SK-N-SH (cell line): ENCODE data around the gene TCF3. TPM values are rescaled to one million over a fixed set of nuclear protein-coding genes. Genes with fewer than 3 reads are reported as not detected.

ENCODE experiments used
- CTCF ChIA-PET: fragments of 300-600, 350-600 bp; formaldehyde crosslinking; extraction: SDS; loops from one replicate; lab custom pipeline; 2021; lab: Yijun Ruan, JAX
- POLR2A ChIA-PET: fragments of 350-600 bp; sonication (Branson Sonifier 250); formaldehyde crosslinking; extraction: SDS; loops from one replicate; lab custom pipeline; 2020; ENCODE audit warnings: antibody characterized with exemption, inconsistent platforms; lab: Yijun Ruan, JAX
- DNase-seq: peaks from one replicate; pipeline ENCODE4 v3.0.0; 2012
- H2AFZ ChIP-seq: fragments of 200-600 bp; sonication (generic); 2 replicates; pipeline ENCODE4 v1.8.1; 2016; ENCODE audit warnings: antibody characterized with exemption, mild to moderate bottlenecking, low read depth
- H3F3A ChIP-seq: fragments of 200-600 bp; sonication (generic); replicated peaks from 2 replicates; pipeline ENCODE3; 2016; ENCODE audit warnings: antibody characterized with exemption, mild to moderate bottlenecking; ENCODE audit not compliant: insufficient read depth
- H3K27ac ChIP-seq, 2 experiments: fragments of 200-500 bp in 1 of 2; fragments of 200-600 bp in 1 of 2; sonication (Bioruptor generic) in 1 of 2; sonication (generic), shearing (Covaris generic) in 1 of 2; 2 replicates each; pipeline versions ENCODE4 v1.5.1 to v1.6.1; 2014 to 2016; ENCODE audit warnings: low read depth in 2 of 2, inconsistent platforms in 1 of 2, low read length in 1 of 2, mild to moderate bottlenecking in 1 of 2, mixed read lengths in 1 of 2
- H3K27me3 ChIP-seq: fragments of 200-600 bp; sonication (generic), shearing (Covaris generic); 2 replicates; pipeline ENCODE4 v1.6.1; 2016; ENCODE audit warnings: mixed run types; ENCODE audit not compliant: insufficient read depth
- H3K36me3 ChIP-seq, 2 experiments: fragments of 200-500 bp in 1 of 2; fragments of 200-600 bp in 1 of 2; sonication (Bioruptor generic) in 1 of 2; sonication (generic) in 1 of 2; replicated peaks in 1 of 2; 2 replicates each; pipeline versions ENCODE3 to v1.5.1; 2014 to 2016; ENCODE audit warnings: low read length in 1 of 2, mild to moderate bottlenecking in 1 of 2; ENCODE audit not compliant: insufficient read depth in 2 of 2, control insufficient read depth in 1 of 2
- H3K4me1 ChIP-seq, 2 experiments: fragments of 200-500 bp in 1 of 2; fragments of 200-600 bp in 1 of 2; sonication (Bioruptor generic) in 1 of 2; sonication (generic), shearing (Covaris generic) in 1 of 2; 2 replicates each; pipeline versions ENCODE4 v1.5.1 to v1.6.1; 2014 to 2016; ENCODE audit warnings: low read depth in 1 of 2, low read length in 1 of 2, mixed run types in 1 of 2; ENCODE audit not compliant: insufficient read depth in 2 of 2, control insufficient read depth in 1 of 2
- H3K4me2 ChIP-seq: fragments of 200-600 bp; sonication (generic), shearing (Covaris generic); 2 replicates; pipeline ENCODE4 v1.6.1; 2017; ENCODE audit warnings: mixed run types
- H3K4me3 ChIP-seq, 2 experiments: fragments of 200-500 bp in 1 of 2; fragments of 200-600 bp in 1 of 2; sonication (Bioruptor generic) in 1 of 2; sonication (generic), shearing (Covaris generic) in 1 of 2; 2 replicates each; pipeline versions ENCODE4 v1.5.1 to v1.8.1; 2014 to 2016; ENCODE audit warnings: low read depth in 2 of 2, inconsistent platforms in 1 of 2, low read length in 1 of 2, mild to moderate bottlenecking in 1 of 2, mixed read lengths in 1 of 2, moderate library complexity in 1 of 2
- H3K79me2 ChIP-seq: fragments of 200-600 bp; sonication (generic); 2 replicates; pipeline ENCODE4 v1.8.1; 2017; ENCODE audit warnings: mild to moderate bottlenecking; ENCODE audit not compliant: insufficient read depth
- H3K9ac ChIP-seq: fragments of 200-600 bp; sonication (generic); 2 replicates; pipeline ENCODE4 v1.6.1; 2017; ENCODE audit warnings: mixed run types
- H3K9me2 ChIP-seq: fragments of 200-600 bp; sonication (generic); 2 replicates; pipeline ENCODE4 v1.6.1; 2017; ENCODE audit warnings: mixed run types
- H3K9me3 ChIP-seq: fragments of 200-600 bp; sonication (generic); 2 replicates; pipeline ENCODE4 v1.6.1; 2017; ENCODE audit warnings: mixed run types, mild to moderate bottlenecking, moderate library complexity
- H4K20me1 ChIP-seq: fragments of 200-600 bp; sonication (generic); 2 replicates; pipeline ENCODE4 v1.6.1; 2017; ENCODE audit warnings: mild to moderate bottlenecking, mixed run types; ENCODE audit not compliant: insufficient read depth
- ELF1 ChIP-seq: IDR thresholded peaks from 2 replicates; pipeline ENCODE4 v1.4.0; 2012
- EZH2phosphoT487 ChIP-seq: fragments of 200-600 bp; sonication (generic); IDR thresholded peaks from 2 replicates; pipeline ENCODE4 v1.6.1; 2017; ENCODE audit warnings: low read depth, mixed run types, mild to moderate bottlenecking, antibody characterized with exemption, moderate library complexity, borderline replicate concordance
- JUND ChIP-seq: IDR thresholded peaks from 2 replicates; pipeline ENCODE4 v1.4.0; 2012
- MXI1 ChIP-seq: IDR thresholded peaks from 2 replicates; pipeline ENCODE4 v1.6.1; 2012; ENCODE audit warnings: mild to moderate bottlenecking, low read depth, low read length, improper control_type of control experiment
- NRF1 ChIP-seq: IDR thresholded peaks from 2 replicates; pipeline ENCODE4 v1.6.1; 2012; ENCODE audit warnings: low read depth, mild to moderate bottlenecking, low read length
- POLR2AphosphoS5 ChIP-seq: IDR thresholded peaks from 2 replicates; pipeline ENCODE4 v1.6.1; 2012; ENCODE audit warnings: low read depth, low read length
- RAD21 ChIP-seq: IDR thresholded peaks from 2 replicates; pipeline ENCODE4 v1.6.1; 2012; ENCODE audit warnings: mild to moderate bottlenecking, low read length
- RCOR1 ChIP-seq: fragments of 150-350 bp; IDR thresholded peaks from 2 replicates; pipeline ENCODE4 v1.6.1; 2017; ENCODE audit warnings: antibody characterized with exemption, low read length
- SIN3A ChIP-seq: IDR thresholded peaks from 2 replicates; pipeline ENCODE4 v1.6.1; 2012; ENCODE audit warnings: low read depth, mild to moderate bottlenecking, low read length, moderate library complexity, borderline replicate concordance
- TAF1 ChIP-seq: IDR thresholded peaks from 2 replicates; pipeline ENCODE4 v1.6.1; 2012; ENCODE audit warnings: low read depth, mild to moderate bottlenecking, low read length, moderate library complexity, borderline replicate concordance
- TCF12 ChIP-seq: IDR thresholded peaks from 2 replicates; pipeline ENCODE4 v1.4.0; 2012
- YY1 ChIP-seq: IDR thresholded peaks from 2 replicates; pipeline ENCODE4 v1.4.0; 2012; ENCODE audit warnings: low read depth, mild to moderate bottlenecking
- WGBS: methylation state at CpG from one replicate; pipeline ENCODE4 v1.1.6; 2017; ENCODE audit warnings: low lambda C conversion rate; 5-methylcytosine and 5-hydroxymethylcytosine counted together
- polyA plus RNA-seq, 3 experiments: library from polyadenylated mRNA; depleted of rRNA; stranded (reverse); fragments of >200 nt; gene quantifications; 2 replicates each; pipeline ENCODE4 v1.2.3, GENCODE V29; 2012
- TF ChIP-seq, protein P1 (sequence below): fragments of 200-600 bp; sonication (generic); IDR thresholded peaks from 2 replicates; pipeline ENCODE4 v1.6.1; 2017; ENCODE audit warnings: antibody characterized with exemption, mild to moderate bottlenecking, moderate library complexity
- TF ChIP-seq, protein P2 (sequence below): IDR thresholded peaks from 2 replicates; pipeline ENCODE4 v1.6.1; 2012; ENCODE audit warnings: mild to moderate bottlenecking, low read depth, low read length, moderate library complexity

The TCF3 gene
- polyA plus RNA-seq, 1 of the 3 experiments (the other 2 are of a cell fraction) = 104 TPM

DNA sequence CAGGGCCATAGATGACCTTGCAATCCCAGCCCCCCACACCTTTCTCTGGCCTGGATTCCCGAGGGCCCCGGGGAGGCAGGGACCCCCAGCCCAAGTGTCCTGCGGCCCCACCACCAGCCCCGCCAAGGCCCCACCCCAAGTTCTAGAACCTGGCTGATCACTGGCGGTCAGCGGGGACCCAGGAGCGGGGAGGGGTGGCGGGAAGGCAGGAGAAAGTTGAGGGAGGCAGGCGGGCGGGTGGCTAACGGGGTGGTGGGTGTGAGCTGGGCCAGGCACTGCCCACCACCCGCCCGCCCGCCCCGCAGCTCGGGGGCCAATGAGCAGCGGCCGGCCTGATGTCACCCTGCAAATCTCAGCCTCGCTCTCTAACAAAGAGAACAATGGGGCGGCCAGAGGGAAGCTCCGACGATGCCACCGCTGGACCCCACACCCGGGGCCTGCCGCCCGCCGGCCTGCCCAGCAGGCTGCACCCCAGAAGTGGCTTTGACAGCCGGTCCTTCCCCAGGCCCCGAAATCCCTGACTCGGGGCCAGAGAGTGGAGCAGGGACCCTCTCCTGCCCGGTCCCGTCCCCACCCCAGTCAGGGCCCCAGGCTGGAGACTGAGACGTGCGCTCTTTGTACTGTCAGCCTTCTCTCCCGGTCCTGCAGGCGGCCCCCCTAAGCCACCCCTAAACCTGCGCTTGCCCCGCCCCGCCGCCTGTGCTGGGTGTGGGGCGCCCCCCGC is 85.9 kb downstream of the TCF3 start:
- peak; percentile 95 for DNase-seq

More for the DNA sequence above, 85.9 kb downstream of the TCF3 start:
- POLR2A ChIA-PET = interaction anchor here (0.7 to 1.7 kb wide), 7 partner anchors 10 to 161 kb away, joined by 3 to 7 read pairs (median 3); no protein-coding TSS in a partner anchor
- peak; percentile 84 for TF ChIP-seq POLR2AphosphoS5
- TF ChIP-seq, protein P1, sequence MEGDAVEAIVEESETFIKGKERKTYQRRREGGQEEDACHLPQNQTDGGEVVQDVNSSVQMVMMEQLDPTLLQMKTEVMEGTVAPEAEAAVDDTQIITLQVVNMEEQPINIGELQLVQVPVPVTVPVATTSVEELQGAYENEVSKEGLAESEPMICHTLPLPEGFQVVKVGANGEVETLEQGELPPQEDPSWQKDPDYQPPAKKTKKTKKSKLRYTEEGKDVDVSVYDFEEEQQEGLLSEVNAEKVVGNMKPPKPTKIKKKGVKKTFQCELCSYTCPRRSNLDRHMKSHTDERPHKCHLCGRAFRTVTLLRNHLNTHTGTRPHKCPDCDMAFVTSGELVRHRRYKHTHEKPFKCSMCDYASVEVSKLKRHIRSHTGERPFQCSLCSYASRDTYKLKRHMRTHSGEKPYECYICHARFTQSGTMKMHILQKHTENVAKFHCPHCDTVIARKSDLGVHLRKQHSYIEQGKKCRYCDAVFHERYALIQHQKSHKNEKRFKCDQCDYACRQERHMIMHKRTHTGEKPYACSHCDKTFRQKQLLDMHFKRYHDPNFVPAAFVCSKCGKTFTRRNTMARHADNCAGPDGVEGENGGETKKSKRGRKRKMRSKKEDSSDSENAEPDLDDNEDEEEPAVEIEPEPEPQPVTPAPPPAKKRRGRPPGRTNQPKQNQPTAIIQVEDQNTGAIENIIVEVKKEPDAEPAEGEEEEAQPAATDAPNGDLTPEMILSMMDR = no peak
- TF ChIP-seq ELF1 = no peak
- TF ChIP-seq RAD21 = no peak
- TF ChIP-seq, protein P2, sequence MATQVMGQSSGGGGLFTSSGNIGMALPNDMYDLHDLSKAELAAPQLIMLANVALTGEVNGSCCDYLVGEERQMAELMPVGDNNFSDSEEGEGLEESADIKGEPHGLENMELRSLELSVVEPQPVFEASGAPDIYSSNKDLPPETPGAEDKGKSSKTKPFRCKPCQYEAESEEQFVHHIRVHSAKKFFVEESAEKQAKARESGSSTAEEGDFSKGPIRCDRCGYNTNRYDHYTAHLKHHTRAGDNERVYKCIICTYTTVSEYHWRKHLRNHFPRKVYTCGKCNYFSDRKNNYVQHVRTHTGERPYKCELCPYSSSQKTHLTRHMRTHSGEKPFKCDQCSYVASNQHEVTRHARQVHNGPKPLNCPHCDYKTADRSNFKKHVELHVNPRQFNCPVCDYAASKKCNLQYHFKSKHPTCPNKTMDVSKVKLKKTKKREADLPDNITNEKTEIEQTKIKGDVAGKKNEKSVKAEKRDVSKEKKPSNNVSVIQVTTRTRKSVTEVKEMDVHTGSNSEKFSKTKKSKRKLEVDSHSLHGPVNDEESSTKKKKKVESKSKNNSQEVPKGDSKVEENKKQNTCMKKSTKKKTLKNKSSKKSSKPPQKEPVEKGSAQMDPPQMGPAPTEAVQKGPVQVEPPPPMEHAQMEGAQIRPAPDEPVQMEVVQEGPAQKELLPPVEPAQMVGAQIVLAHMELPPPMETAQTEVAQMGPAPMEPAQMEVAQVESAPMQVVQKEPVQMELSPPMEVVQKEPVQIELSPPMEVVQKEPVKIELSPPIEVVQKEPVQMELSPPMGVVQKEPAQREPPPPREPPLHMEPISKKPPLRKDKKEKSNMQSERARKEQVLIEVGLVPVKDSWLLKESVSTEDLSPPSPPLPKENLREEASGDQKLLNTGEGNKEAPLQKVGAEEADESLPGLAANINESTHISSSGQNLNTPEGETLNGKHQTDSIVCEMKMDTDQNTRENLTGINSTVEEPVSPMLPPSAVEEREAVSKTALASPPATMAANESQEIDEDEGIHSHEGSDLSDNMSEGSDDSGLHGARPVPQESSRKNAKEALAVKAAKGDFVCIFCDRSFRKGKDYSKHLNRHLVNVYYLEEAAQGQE = peak; percentile 59; the same call in 1 of the 2 replicates
- peak; percentile 69; the same call in 1 of the 2 replicates for TF ChIP-seq SIN3A
- TF ChIP-seq JUND = no peak
- TF ChIP-seq TCF12 = no peak
- TF ChIP-seq YY1 = peak; percentile 32; the same call in 1 of the 2 replicates
- 0 out of 2 replicates have a peak, but pooled peaks have one; percentile 27 for TF ChIP-seq MXI1
- TF ChIP-seq NRF1 = no peak
- TF ChIP-seq RCOR1 = no peak
- peak; percentile 79; the same call in 1 of the 2 replicates for TF ChIP-seq TAF1
- no peak for TF ChIP-seq EZH2phosphoT487
- TF ChIP-seq, all 33 proteins: peak for 6
- 3% methylated on average over 10 of the region's 42 CpGs for WGBS
- H3K27me3 ChIP-seq = no peaks in the 10 kb centered on the region
- H3K9me3 ChIP-seq = no peaks in the 10 kb centered on the region
- peak overlapping the region; percentile 66 to 93 for H3K4me3 ChIP-seq
- H4K20me1 ChIP-seq = peaks cover 48% of the 10 kb centered on the region
- H3K9ac ChIP-seq = peak overlapping the region; percentile 99
- peak overlapping the region; percentile 95 for H3K4me2 ChIP-seq
- CTCF ChIA-PET = interaction anchor here (0.8 to 5.0 kb wide), 4 partner anchors 21 to 272 kb away, joined by 3 to 37 read pairs (median 5); no protein-coding TSS in a partner anchor
- peaks cover 6% of the 10 kb centered on the region for H3F3A ChIP-seq
- H3K27ac ChIP-seq = peak overlapping the region; percentile 86
- peaks cover 58% of the 10 kb centered on the region for H3K79me2 ChIP-seq
- H3K4me1 ChIP-seq = peaks cover 0 to 12% of the 10 kb centered on the region in 2 experiments; a peak in 2 of 4 replicates
- no peaks in the 10 kb centered on the region for H3K36me3 ChIP-seq
- H2AFZ ChIP-seq = no peak overlapping the region
- H3K9me2 ChIP-seq = no peaks in the 10 kb centered on the region
